CD4-positive, alpha-beta T cell treated with Interleukin-6 at 100 ng/mL for 8 hours (primary cell): ENCODE measurements around the gene NCF2.
A peak's percentile ranks its signal among the peaks of the same experiment; 100 is the strongest.

Experiments
- DNase-seq: peaks from one replicate; pipeline ENCODE4 v3.0.0-alpha.2; 2020; ENCODE audit warnings: mixed read lengths, low spot score

NCF2 gene

GRCh38 chr1:183584147-183584546, 6.1 kb downstream of the NCF2 start:
- no peak for DNase-seq

- no peak for DNase-seq
These were observed 6.8 kb downstream of the NCF2 start for GRCh38 chr1:183583466-183583865.

- DNase-seq = no peak
These were observed 8.1 kb downstream of the NCF2 start for GRCh38 chr1:183582021-183582713.

- peak; percentile 22 for DNase-seq
These were observed 10.0 kb downstream of the NCF2 start for GRCh38 chr1:183580281-183580682.

GRCh38 chr1:183578856-183579255, 11.4 kb downstream of the NCF2 start:
- no peak for DNase-seq

GRCh38 chr1:183577897-183578465, 12.3 kb downstream of the NCF2 start:
- no peak for DNase-seq

GRCh38 chr1:183576537-183576936, 13.7 kb downstream of the NCF2 start:
- DNase-seq = no peak

- no peak for DNase-seq
These were observed 14.7 kb downstream of the NCF2 start for GRCh38 chr1:183575606-183576005.

GRCh38 chr1:183572721-183573120, 17.5 kb downstream of the NCF2 start:
- DNase-seq = no peak

- no peak for DNase-seq
These were observed 18.5 kb downstream of the NCF2 start for GRCh38 chr1:183571678-183572268.

- DNase-seq = no peak
These were observed 19.8 kb downstream of the NCF2 start for GRCh38 chr1:183570451-183570850.

- no peak for DNase-seq
These were observed 20.5 kb downstream of the NCF2 start for GRCh38 chr1:183569801-183570200.

- DNase-seq = no peak
These were observed 21.1 kb downstream of the NCF2 start for GRCh38 chr1:183569141-183569540.

GRCh38 chr1:183568176-183569021, 21.9 kb downstream of the NCF2 start:
- DNase-seq = no peak

GRCh38 chr1:183567584-183567983, 22.7 kb downstream of the NCF2 start:
- DNase-seq = no peak

GRCh38 chr1:183566026-183566425, 24.2 kb downstream of the NCF2 start:
- no peak for DNase-seq

- DNase-seq = no peak
These were observed 25.0 kb downstream of the NCF2 start for GRCh38 chr1:183565261-183565660.

- no peak for DNase-seq
These were observed 27.6 kb downstream of the NCF2 start for GRCh38 chr1:183562701-183563100.

GRCh38 chr1:183559061-183559460, 31.2 kb downstream of the NCF2 start:
- DNase-seq = no peak

GRCh38 chr1:183554577-183554976, 35.7 kb downstream of the NCF2 start:
- DNase-seq = no peak

GRCh38 chr1:183553764-183554163, 36.5 kb downstream of the NCF2 start:
- no peak for DNase-seq

- DNase-seq = no peak
These were observed 36.9 kb downstream of the NCF2 start for GRCh38 chr1:183553331-183553730.

- no peak for DNase-seq
These were observed 37.4 kb downstream of the NCF2 start for GRCh38 chr1:183552891-183553290.
